Breast epithelium (tissue), 3 donors: ENCODE results near the gene MXRA8.

Experiments
- POLR2A ChIP-seq: fragments of 450-650 bp; IDR thresholded peaks from one replicate; pipeline ENCODE4 v1.6.1; 2016; ENCODE audit warnings: antibody characterized with exemption, mild to moderate bottlenecking, moderate library complexity
- POLR2AphosphoS5 ChIP-seq, 3 donors: sonication (generic); formaldehyde crosslinking; IDR thresholded peaks; one replicate each; pipeline ENCODE4 v1.6.1; 2017; ENCODE audit warnings: antibody characterized with exemption in 3 of 3
- TF ChIP-seq, protein P1 (sequence below), 3 donors: fragments of 450-650 bp; IDR thresholded peaks; one replicate each; pipeline ENCODE4 v1.5.1; 2016 to 2017; ENCODE audit warnings: antibody characterized with exemption in 3 of 3, mild to moderate bottlenecking in 3 of 3, moderate library complexity in 3 of 3

- no peak for TF ChIP-seq POLR2A
- TF ChIP-seq, protein P1, sequence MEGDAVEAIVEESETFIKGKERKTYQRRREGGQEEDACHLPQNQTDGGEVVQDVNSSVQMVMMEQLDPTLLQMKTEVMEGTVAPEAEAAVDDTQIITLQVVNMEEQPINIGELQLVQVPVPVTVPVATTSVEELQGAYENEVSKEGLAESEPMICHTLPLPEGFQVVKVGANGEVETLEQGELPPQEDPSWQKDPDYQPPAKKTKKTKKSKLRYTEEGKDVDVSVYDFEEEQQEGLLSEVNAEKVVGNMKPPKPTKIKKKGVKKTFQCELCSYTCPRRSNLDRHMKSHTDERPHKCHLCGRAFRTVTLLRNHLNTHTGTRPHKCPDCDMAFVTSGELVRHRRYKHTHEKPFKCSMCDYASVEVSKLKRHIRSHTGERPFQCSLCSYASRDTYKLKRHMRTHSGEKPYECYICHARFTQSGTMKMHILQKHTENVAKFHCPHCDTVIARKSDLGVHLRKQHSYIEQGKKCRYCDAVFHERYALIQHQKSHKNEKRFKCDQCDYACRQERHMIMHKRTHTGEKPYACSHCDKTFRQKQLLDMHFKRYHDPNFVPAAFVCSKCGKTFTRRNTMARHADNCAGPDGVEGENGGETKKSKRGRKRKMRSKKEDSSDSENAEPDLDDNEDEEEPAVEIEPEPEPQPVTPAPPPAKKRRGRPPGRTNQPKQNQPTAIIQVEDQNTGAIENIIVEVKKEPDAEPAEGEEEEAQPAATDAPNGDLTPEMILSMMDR (IDR thresholded peaks at IDR 0.05), result no peak
- TF ChIP-seq POLR2AphosphoS5 (IDR thresholded peaks at IDR 0.05), result no peak
Observed at GRCh38 chr1:1390675-1391074, 32.3 kb upstream of the MXRA8 start.
